OCI-LY7 (cell line): ENCODE measurements around the gene SSTR5.

Source experiments
- EZH2phosphoT487 ChIP-seq: fragments of 200-600 bp; sonication (generic); IDR thresholded peaks from 2 replicates; pipeline ENCODE4 v1.6.1; 2018; ENCODE audit warnings: low read depth, borderline replicate concordance, mild to moderate bottlenecking, mixed run types, antibody characterized with exemption, low read length, moderate library complexity, mixed read lengths
- TF ChIP-seq, protein P1 (sequence below): fragments of 200-600 bp; sonication (generic); conservative IDR thresholded peaks from 2 replicates; pipeline ENCODE4 v1.5.1; 2014; ENCODE audit warnings: mild to moderate bottlenecking, antibody characterized with exemption, low read length, moderate library complexity, mixed read lengths

DNA sequence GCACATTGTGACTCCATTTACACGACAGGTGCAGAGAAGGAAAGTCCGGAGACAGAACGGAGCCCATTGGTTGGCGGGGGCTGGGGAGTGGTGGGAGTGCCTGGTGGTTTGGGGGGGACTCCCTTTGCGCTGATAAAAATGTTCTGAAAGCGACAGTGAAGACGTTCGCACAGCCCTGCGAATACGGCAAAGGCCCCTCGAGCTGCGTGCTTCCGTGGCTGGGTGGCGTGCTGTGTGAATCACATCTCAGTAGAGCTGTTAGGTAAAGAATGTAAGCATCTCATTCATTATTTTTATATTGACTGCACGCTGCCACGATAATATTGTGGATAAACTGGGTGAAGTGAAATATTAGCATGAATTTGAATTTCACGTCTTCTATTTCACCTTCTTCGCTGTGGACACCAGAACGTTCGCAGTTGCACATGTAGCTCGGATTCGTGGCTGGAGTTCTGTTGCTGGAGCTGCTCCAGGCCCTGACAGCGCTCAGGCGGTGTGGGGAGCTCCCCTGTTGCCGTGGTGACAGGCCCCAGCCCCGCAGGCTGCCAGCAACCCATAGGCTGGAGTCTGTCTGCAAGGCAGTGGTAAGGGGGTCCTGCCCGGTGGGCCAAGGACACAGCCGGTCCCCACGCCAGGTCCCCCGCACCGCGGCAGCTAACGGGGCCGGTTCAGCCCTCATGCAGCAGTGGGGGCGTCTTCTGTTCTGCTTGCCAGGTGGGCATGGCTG is 46.3 kb upstream of the SSTR5 start:
- TF ChIP-seq, protein P1, sequence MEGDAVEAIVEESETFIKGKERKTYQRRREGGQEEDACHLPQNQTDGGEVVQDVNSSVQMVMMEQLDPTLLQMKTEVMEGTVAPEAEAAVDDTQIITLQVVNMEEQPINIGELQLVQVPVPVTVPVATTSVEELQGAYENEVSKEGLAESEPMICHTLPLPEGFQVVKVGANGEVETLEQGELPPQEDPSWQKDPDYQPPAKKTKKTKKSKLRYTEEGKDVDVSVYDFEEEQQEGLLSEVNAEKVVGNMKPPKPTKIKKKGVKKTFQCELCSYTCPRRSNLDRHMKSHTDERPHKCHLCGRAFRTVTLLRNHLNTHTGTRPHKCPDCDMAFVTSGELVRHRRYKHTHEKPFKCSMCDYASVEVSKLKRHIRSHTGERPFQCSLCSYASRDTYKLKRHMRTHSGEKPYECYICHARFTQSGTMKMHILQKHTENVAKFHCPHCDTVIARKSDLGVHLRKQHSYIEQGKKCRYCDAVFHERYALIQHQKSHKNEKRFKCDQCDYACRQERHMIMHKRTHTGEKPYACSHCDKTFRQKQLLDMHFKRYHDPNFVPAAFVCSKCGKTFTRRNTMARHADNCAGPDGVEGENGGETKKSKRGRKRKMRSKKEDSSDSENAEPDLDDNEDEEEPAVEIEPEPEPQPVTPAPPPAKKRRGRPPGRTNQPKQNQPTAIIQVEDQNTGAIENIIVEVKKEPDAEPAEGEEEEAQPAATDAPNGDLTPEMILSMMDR, result no peak
- TF ChIP-seq EZH2phosphoT487, result no peak
